Activated CD4-positive, alpha-beta T cell treated with anti-CD3 and anti-CD28 coated beads, Interleukin-2, amount 10 ng/mL, durations not matched to agents 7 days and 5 days (primary cell): Measurements from ENCODE around the gene MRTFA. TPM values are rescaled to one million over a fixed set of nuclear protein-coding genes. Genes with fewer than 3 reads are reported as not detected.

ENCODE experiments used
- CTCF ChIA-PET: fragments of 350-600 bp; sonication (Branson Sonifier 250); formaldehyde crosslinking; loops from one replicate; lab custom pipeline; 2021; ENCODE audit warnings: antibody characterized with exemption; lab: Charles Lee
- POLR2A ChIA-PET: fragments of 350-600 bp; sonication (Branson Sonifier 250); formaldehyde crosslinking; loops from one replicate; lab custom pipeline; 2021; ENCODE audit warnings: antibody characterized with exemption; lab: Charles Lee
- DNase-seq: peaks from one replicate; pipeline ENCODE4 v3.0.0-alpha.2; 2020
- H3K27ac Mint-ChIP-seq: one replicate; pipeline ENCODE4 v1.8.0; 2021; ENCODE audit warnings: mild to moderate bottlenecking, moderate library complexity, mixed read lengths
- H3K27me3 Mint-ChIP-seq: one replicate; pipeline ENCODE4 v1.8.0; 2021; ENCODE audit warnings: mixed read lengths
- H3K36me3 Mint-ChIP-seq: one replicate; pipeline ENCODE4 v1.8.0; 2021; ENCODE audit warnings: low read depth, mixed read lengths
- H3K4me1 Mint-ChIP-seq: one replicate; pipeline ENCODE4 v1.8.0; 2021; ENCODE audit warnings: mixed read lengths
- H3K4me3 Mint-ChIP-seq: one replicate; pipeline ENCODE4 v1.8.0; 2021; ENCODE audit warnings: mild to moderate bottlenecking, moderate library complexity, mixed read lengths
- H3K9me3 Mint-ChIP-seq: one replicate; pipeline ENCODE4 v1.8.0; 2021; ENCODE audit warnings: mixed read lengths
- total RNA-seq, 2 experiments: library from RNA; stranded (reverse); gene quantifications; one replicate each; pipeline ENCODE4 v1.2.3, GENCODE V29; 2021

Gene MRTFA
- total RNA-seq, 2 experiments from 2014 or later = 61.9 to 71.1 TPM

DNA sequence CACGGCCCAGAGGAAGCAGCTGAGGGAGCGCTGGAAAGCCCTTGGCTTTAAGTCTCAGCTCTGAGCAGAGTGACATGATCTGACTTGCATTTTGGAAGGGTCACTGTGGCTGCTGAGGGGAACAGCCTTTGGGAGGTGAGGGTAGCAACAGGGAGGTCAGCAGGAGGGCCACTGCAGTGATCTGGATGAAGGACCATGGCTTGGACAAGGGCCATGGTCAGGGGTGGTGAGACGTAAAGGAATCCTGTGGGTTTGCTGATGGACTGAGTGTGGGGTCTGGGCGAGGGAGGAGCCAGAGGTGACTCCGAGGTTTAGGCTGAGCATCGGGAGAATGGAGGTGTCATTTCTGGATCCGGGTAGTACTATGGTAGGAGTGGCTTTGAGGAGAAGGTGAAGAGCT is 232.9 kb downstream of the MRTFA start:
- CTCF ChIA-PET = interaction anchor here (0.6 to 1.2 kb wide), 3 partner anchors 9 to 243 kb away, joined by 3 to 5 read pairs (median 4); no protein-coding TSS in a partner anchor
- peaks cover 37% of the 10 kb centered on the region for H3K36me3 Mint-ChIP-seq
- H3K4me1 Mint-ChIP-seq = peaks cover 48% of the 10 kb centered on the region
- no peaks in the 10 kb centered on the region for H3K27me3 Mint-ChIP-seq
- DNase-seq = no peak
- H3K4me3 Mint-ChIP-seq = no peak overlapping the region
- POLR2A ChIA-PET = no interaction called here
- no peaks in the 10 kb centered on the region for H3K9me3 Mint-ChIP-seq
- H3K27ac Mint-ChIP-seq = peak overlapping the region; percentile 80

DNA sequence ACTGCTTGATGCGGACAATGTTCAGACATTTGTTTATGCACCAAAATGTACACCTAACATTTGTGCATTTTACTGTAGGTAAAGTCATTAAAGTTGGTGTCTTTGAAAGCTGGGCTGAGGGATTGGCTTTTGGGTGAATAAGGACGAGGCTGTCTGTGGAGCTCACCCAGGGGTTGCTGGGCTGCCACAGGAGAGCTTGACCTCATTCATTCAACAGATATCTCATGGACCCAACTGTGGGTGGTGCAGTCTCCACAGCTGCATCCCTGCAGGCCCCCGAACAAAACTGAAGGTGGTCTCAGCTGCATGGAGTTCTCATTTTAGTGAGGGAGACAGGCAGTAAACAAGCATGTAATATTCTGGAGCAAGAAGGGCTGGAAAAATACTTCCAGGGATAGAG is 233.4 kb downstream of the MRTFA start:
- no peaks in the 10 kb centered on the region for H3K27me3 Mint-ChIP-seq
- peaks cover 40% of the 10 kb centered on the region for H3K36me3 Mint-ChIP-seq
- no peaks in the 10 kb centered on the region for H3K9me3 Mint-ChIP-seq
- H3K4me1 Mint-ChIP-seq = peaks cover 53% of the 10 kb centered on the region
- H3K27ac Mint-ChIP-seq = peak overlapping the region; percentile 80
- DNase-seq = no peak
- no peak overlapping the region for H3K4me3 Mint-ChIP-seq
- ChIA-PET CTCF (interaction anchor here (0.6 kb wide), 2 partner anchors 8 to 234 kb away, joined by 3 to 5 read pairs; no protein-coding TSS in a partner anchor), POLR2A (no interaction called here)

DNA sequence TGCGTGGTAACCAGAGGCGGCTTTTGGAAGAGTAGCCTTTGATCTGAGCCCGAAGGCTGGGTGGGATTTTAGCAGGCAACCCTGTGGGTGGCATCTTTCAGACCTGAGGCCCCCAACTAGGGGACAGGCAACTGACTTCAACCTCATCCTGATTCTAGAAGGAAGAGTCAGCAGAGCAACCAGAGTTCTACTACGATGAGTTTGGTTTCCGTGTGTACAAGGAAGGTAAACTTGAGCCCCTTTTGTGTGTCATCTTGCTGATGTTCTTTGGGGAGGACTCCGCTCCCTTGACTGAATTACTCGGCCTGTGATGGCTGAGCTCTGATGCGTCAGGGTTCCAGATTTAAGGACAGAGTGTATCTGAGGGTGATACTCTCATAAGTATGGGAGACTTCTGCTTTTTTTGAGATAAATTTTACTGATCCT is 234.5 kb downstream of the MRTFA start:
- Mint-ChIP-seq H3K36me3 (peaks cover 42% of the 10 kb centered on the region), H3K27ac (peak overlapping the region; percentile 90), H3K4me1 (peaks cover 59% of the 10 kb centered on the region), H3K9me3 (no peaks in the 10 kb centered on the region), H3K27me3 (no peaks in the 10 kb centered on the region), H3K4me3 (peak overlapping the region; percentile 50)
- ChIA-PET POLR2A (no interaction called here), CTCF (interaction anchor here (0.6 kb wide), 1 partner anchor 50 kb away, joined by 3 read pairs; no protein-coding TSS in a partner anchor)
- DNase-seq = no peak

DNA sequence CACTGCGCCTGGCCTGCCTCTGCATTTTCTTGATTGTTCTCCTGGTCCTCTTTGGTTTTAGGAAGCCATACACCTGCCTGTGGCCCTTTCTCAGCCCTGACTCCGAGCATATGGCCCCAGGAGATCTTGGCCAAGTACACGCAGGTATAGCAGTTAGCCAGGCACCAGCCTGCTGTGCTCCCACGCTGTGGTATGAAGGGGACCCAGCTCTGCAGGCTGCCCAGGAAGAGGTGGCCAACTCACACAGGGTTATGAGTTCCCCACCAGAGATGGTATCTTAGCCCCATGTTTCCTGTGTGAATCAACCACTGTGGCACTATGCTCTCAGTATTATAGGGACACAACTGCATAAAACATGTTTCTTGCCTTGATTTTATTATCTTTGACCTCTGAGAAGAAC is 235.0 kb downstream of the MRTFA start:
- Mint-ChIP-seq H3K27me3 (no peaks in the 10 kb centered on the region), H3K4me1 (peaks cover 63% of the 10 kb centered on the region), H3K4me3 (peak overlapping the region; percentile 50), H3K9me3 (no peaks in the 10 kb centered on the region), H3K36me3 (peaks cover 39% of the 10 kb centered on the region), H3K27ac (peak overlapping the region; percentile 90)
- peak; percentile 63 for DNase-seq
- ChIA-PET CTCF (interaction anchor here (1.7 kb wide), 1 partner anchor 20 kb away, joined by 4 read pairs; no protein-coding TSS in a partner anchor), POLR2A (no interaction called here)

DNA sequence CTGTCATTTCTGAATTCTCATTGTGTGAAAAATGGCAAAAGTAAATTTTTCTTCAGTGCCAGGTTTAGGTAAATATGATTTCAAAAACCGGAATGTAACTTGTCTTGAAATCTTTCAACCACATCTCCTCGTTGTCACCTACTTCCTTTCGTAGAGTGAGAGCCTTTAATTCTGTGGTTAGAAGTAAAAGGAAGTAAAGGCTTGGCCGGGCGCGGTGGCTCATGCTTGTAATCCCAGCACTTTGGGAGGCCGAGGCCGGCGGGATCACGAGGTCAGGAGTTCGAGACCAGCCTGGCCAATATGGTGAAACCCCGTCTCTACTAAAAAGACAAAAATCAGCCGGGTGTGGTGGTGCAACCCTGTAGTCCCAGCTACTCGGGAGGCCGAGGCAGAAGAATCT is 236.4 kb downstream of the MRTFA start:
- ChIA-PET POLR2A (no interaction called here), CTCF (interaction anchor here (0.6 to 1.7 kb wide), 2 partner anchors 18 to 382 kb away, joined by 3 to 4 read pairs; no protein-coding TSS in a partner anchor)
- DNase-seq = peak; percentile 73
- Mint-ChIP-seq H3K4me3 (peak overlapping the region; percentile 62), H3K27me3 (no peaks in the 10 kb centered on the region), H3K36me3 (peaks cover 43% of the 10 kb centered on the region), H3K27ac (peak overlapping the region; percentile 91), H3K9me3 (no peaks in the 10 kb centered on the region), H3K4me1 (peaks cover 71% of the 10 kb centered on the region)

DNA sequence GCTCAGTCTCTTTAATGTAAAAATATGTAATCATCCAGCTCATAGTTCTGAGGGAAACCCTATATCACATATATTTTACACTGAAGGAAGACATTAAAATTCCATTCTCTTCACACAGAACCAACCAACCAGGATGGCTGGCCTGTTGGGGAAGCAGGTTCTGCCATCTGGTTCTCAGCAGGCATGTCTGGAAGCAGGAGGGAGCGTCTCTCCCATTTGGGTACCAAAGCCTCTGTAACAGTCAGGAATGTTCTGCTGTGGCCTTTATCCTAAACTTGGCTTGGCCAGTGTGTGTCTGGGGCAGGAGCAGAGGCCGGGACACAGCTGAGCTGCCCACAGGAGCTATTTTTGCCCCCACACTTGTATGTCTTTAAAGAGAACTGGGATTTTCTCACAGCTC is 236.9 kb downstream of the MRTFA start:
- peak overlapping the region; percentile 62 for H3K4me3 Mint-ChIP-seq
- POLR2A ChIA-PET = no interaction called here

DNA sequence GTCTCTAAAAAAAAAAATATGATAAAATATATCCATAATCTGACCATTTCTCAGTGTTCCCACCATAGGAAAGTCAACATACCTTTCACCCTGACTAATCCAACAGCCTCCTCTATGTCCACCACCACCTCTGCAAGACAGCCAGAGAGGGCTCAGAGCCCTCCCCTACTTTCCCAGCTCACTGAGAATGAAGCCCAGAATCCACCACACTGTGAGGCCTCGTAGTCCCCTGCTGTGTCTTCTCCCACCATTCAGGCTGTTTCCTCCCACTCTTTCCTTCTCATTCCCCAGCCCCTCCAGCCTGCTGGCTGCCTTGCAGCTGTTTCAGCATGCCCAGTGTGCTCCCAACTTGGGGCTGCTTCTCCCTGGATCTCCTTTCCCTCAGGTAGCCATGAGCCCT is 239.1 kb downstream of the MRTFA start:
- no peak overlapping the region for H3K4me3 Mint-ChIP-seq
- H3K27ac Mint-ChIP-seq = peak overlapping the region; percentile 46
- H3K4me1 Mint-ChIP-seq = peaks cover 64% of the 10 kb centered on the region
- CTCF ChIA-PET = interaction anchor here (0.9 to 1.6 kb wide), 3 partner anchors 13 to 16 kb away, joined by 3 to 5 read pairs (median 3); no protein-coding TSS in a partner anchor
- H3K27me3 Mint-ChIP-seq = no peaks in the 10 kb centered on the region
- peaks cover 35% of the 10 kb centered on the region for H3K36me3 Mint-ChIP-seq
- no peak for DNase-seq
- H3K9me3 Mint-ChIP-seq = no peaks in the 10 kb centered on the region
- POLR2A ChIA-PET = no interaction called here

More for the DNA sequence above, 236.9 kb downstream of the MRTFA start:
- H3K9me3 Mint-ChIP-seq = no peaks in the 10 kb centered on the region
- H3K36me3 Mint-ChIP-seq = peaks cover 43% of the 10 kb centered on the region
- peaks cover 72% of the 10 kb centered on the region for H3K4me1 Mint-ChIP-seq
- no peak for DNase-seq
- CTCF ChIA-PET = interaction anchor here (0.8 to 1.4 kb wide), 5 partner anchors 10 to 176 kb away, joined by 3 to 5 read pairs (median 3); no protein-coding TSS in a partner anchor
- H3K27me3 Mint-ChIP-seq = no peaks in the 10 kb centered on the region
- H3K27ac Mint-ChIP-seq = peak overlapping the region; percentile 91

DNA sequence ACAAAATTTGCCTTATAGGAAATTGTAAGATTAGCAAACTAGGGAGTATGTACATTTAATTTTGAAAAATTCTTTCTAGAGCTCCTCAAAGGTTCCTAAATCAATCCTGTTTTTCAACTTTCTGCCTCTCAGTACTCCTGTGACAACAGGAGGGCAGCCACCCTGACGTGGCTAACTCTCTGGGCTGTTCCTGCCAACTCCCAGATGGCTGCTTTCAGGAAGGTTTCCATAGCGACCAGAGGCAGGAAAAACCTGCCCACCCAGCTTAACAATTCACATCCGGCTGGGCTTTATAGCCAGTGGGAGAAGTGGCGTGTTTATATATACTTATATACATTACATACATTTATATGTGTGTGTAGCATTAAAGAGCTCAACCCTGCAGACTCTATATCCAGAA is 239.6 kb downstream of the MRTFA start:
- H3K27ac Mint-ChIP-seq = no peak overlapping the region
- no peak overlapping the region for H3K4me3 Mint-ChIP-seq
- H3K9me3 Mint-ChIP-seq = no peaks in the 10 kb centered on the region
- ChIA-PET POLR2A (no interaction called here), CTCF (interaction anchor here (0.5 to 1.6 kb wide), 5 partner anchors 14 to 1865 kb away, joined by 3 to 5 read pairs (median 3); no protein-coding TSS in a partner anchor)
- no peak for DNase-seq
- H3K4me1 Mint-ChIP-seq = peaks cover 61% of the 10 kb centered on the region
- no peaks in the 10 kb centered on the region for H3K27me3 Mint-ChIP-seq
- H3K36me3 Mint-ChIP-seq = peaks cover 30% of the 10 kb centered on the region

DNA sequence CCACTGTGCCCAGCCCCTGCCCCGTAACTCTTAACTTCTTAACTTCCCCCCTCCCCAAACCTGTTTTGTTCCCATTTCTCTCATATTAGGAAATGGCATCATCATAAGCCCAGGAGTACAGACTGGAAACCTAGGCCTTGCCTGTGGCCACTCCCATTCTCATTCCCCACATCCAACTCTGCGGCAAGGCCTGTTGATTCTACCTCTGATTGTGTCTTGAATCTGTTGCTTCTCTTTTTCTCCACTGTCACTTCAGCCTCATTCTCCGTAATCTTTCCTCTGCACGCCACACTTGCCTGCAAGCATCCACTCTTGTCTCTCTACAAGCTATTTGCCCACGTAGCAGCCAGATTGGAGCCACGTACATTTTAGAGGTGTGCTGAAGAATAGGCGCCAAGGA is 240.9 kb downstream of the MRTFA start:
- POLR2A ChIA-PET = no interaction called here
- no peak overlapping the region for H3K4me3 Mint-ChIP-seq
- peaks cover 53% of the 10 kb centered on the region for H3K4me1 Mint-ChIP-seq
- DNase-seq = no peak
- CTCF ChIA-PET = interaction anchor here (1.0 to 1.2 kb wide), 2 partner anchors 13 to 88 kb away, joined by 3 read pairs; no protein-coding TSS in a partner anchor
- no peak overlapping the region for H3K27ac Mint-ChIP-seq
- no peaks in the 10 kb centered on the region for H3K27me3 Mint-ChIP-seq
- peaks cover 27% of the 10 kb centered on the region for H3K36me3 Mint-ChIP-seq
- no peaks in the 10 kb centered on the region for H3K9me3 Mint-ChIP-seq

DNA sequence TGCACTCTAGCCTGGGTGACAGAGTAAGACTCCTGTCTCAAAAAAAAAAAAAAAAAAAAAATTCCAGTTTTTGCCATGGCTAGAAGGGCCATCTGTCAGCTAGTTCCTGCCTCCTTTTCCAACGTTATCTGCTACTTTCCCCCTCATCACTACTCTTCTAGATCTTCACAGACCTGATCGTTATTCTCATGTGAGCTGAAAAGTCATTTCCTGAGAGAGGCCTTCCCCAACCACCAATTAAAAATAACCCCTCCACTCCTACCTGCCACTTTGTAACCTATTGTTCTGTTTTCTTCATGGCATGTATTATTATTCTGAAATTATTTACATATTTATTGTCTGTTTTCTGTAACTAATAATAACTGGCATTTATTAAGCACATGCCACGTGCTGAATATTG is 241.9 kb downstream of the MRTFA start:
- POLR2A ChIA-PET = no interaction called here
- peaks cover 45% of the 10 kb centered on the region for H3K4me1 Mint-ChIP-seq
- H3K27me3 Mint-ChIP-seq = no peaks in the 10 kb centered on the region
- no peak overlapping the region for H3K27ac Mint-ChIP-seq
- peaks cover 27% of the 10 kb centered on the region for H3K36me3 Mint-ChIP-seq
- CTCF ChIA-PET = interaction anchor here (0.6 to 1.3 kb wide), 6 partner anchors 9 to 903 kb away, joined by 3 to 5 read pairs (median 3); no protein-coding TSS in a partner anchor
- H3K4me3 Mint-ChIP-seq = no peak overlapping the region
- DNase-seq = no peak
- H3K9me3 Mint-ChIP-seq = no peaks in the 10 kb centered on the region

DNA sequence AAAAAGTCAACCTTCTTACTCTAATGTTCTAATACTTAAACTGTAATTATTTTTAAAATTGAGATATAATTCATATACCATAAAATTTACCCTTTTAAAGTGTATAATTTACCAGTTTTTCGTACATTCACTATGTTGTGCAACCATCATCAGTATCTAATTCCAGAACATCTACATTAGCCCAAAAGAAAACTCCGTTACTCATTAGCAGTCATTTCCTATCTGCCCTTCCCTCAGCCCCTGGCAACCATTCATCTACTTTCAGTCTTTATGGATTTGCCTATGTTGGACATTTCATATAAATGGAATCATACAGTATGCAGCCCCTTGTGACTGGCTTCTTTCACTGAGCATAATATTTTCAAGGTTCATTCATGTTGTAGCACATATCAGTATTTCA is 243.9 kb downstream of the MRTFA start:
- POLR2A ChIA-PET = no interaction called here
- peaks cover 45% of the 10 kb centered on the region for H3K4me1 Mint-ChIP-seq
- DNase-seq = no peak
- no peaks in the 10 kb centered on the region for H3K27me3 Mint-ChIP-seq
- no peak overlapping the region for H3K4me3 Mint-ChIP-seq
- CTCF ChIA-PET = interaction anchor here (0.7 kb wide), 2 partner anchors 14 to 459 kb away, joined by 3 read pairs; no protein-coding TSS in a partner anchor
- H3K36me3 Mint-ChIP-seq = peaks cover 34% of the 10 kb centered on the region
- no peak overlapping the region for H3K27ac Mint-ChIP-seq
- H3K9me3 Mint-ChIP-seq = no peaks in the 10 kb centered on the region

DNA sequence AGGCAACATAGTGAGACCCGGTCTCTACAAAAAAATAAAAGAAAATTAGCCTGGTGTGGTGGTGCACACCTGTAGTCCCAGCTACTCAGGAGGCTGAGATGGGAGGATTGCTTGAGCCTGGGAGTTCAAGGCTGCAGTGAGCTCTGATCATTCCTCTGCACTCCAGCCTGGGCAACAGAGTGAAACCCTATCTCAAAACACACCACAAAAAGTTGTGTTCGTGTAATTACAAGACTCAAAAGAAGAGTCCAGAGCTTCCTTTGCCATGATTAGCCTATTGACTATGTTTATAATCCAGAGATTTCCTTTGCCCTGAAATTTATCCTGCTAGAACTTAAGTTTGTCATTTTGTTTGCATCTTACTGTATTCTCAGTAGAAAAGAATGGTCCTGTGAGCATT is 245.1 kb downstream of the MRTFA start:
- CTCF ChIA-PET = interaction anchor here (0.6 to 1.0 kb wide), 2 partner anchors 28 to 181 kb away, joined by 3 to 7 read pairs; no protein-coding TSS in a partner anchor

DNA sequence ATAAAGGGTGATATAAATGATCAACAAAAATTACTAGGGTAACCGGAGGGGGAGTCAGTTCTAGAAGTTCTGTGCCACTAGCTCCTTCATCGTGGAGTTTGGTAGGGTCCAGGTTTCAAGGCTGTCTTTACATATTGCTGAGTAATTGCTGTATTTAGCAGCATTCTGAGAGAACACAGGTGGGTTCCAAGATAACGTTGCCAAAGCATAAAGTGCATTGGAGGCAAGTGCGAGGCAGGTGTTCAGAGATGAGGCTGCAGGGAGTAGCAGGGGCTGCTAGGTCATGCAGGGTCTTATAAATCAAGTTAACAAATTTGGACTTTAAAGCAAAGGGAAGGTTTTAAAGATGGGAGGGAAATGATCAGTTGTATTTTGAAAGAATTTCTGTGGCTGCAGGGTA is 248.3 kb downstream of the MRTFA start:
- peaks cover 25% of the 10 kb centered on the region for H3K36me3 Mint-ChIP-seq
- H3K4me1 Mint-ChIP-seq = peaks cover 54% of the 10 kb centered on the region
- ChIA-PET CTCF (interaction anchor here (0.6 to 1.0 kb wide), 2 partner anchors 11 to 112 kb away, joined by 4 read pairs; no protein-coding TSS in a partner anchor), POLR2A (no interaction called here)
- H3K27ac Mint-ChIP-seq = peak overlapping the region; percentile 41
- no peak for DNase-seq
- H3K27me3 Mint-ChIP-seq = no peaks in the 10 kb centered on the region
- H3K9me3 Mint-ChIP-seq = no peaks in the 10 kb centered on the region
- H3K4me3 Mint-ChIP-seq = no peak overlapping the region

More for the DNA sequence above, 245.1 kb downstream of the MRTFA start:
- no peaks in the 10 kb centered on the region for H3K27me3 Mint-ChIP-seq
- no peak overlapping the region for H3K4me3 Mint-ChIP-seq
- no peak overlapping the region for H3K27ac Mint-ChIP-seq
- POLR2A ChIA-PET = no interaction called here
- no peak for DNase-seq
- H3K9me3 Mint-ChIP-seq = no peaks in the 10 kb centered on the region
- peaks cover 43% of the 10 kb centered on the region for H3K4me1 Mint-ChIP-seq
- H3K36me3 Mint-ChIP-seq = peaks cover 30% of the 10 kb centered on the region
